ENCODE measurements around the gene ABI1.

The ABI1 gene

DNA sequence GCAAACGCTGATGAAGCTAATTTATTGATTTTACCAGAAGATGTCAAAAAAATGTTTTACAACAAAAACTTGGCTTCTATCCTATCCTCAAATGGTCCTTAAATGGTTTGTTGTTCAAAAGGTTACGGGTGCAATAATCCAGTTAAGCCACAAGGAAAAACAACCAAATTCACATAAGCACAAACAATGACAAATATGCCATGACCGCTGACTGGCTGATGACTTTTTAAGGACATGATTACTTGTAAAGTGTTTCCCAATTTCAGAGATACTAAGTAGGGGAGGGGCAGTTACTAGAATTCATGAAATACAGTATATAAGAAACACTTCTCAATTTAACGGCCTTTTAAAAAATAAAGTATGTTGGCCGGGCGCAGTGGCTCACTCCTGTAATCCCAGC lies 28.8 kb downstream of the ABI1 start:
- Histone ChIP-seq H3K4me3 (ENCODE audit: low read depth in 1 of 2, low read length in 2 of 2) (no peak overlapping the region), H3K36me3 (ENCODE audit: control insufficient read depth in 1 of 2, insufficient read depth in 2 of 2, low read length in 2 of 2) (no peaks in the 10 kb centered on the region), H3K9ac (ENCODE audit: low read depth in 1 of 2, low read length in 2 of 2) (no peak overlapping the region), H3K9me3 (ENCODE audit: control insufficient read depth in 1 of 2, low read length in 2 of 2) (no peaks in the 10 kb centered on the region), H3K27ac (ENCODE audit: low read depth, low read length) (no peak overlapping the region), H3K27me3 (ENCODE audit: control insufficient read depth in 1 of 2, insufficient read depth in 2 of 2, low read length in 2 of 2) (no peaks in the 10 kb centered on the region), H3K4me1 (ENCODE audit: control insufficient read depth in 1 of 2, insufficient read depth in 2 of 2, low read length in 2 of 2) (no peaks in the 10 kb centered on the region)

DNA sequence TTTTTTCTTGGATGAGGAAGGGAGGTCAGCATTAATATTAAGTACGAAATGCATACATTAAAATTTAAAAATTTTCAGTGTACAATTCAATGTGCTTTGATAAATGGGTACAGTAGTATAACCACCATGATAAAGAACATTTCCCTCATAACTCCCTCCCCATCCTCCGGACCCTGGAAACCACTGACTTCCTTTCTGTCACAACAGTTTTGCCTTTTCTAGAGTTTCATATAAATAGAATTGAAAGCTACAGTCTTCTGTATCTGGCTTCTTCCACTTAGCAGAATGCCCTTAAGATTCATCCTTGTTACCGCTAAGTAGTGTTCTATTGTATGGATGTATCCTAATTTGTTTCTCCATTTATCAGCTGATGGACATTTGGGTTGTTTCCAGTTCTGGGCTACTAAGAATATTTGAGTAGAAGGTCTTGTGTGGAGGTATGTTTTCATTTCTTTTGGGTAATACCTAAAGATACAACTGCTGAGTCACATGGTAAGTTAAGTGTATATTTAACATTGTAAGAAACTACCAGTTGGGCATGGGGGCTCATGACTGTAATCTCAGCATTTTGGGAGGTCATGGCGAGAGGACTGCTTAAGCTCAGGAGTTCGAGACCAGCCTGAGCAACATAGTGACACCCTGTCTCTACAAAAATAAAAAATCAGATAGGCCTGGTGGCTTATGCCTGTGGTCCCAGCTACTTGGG lies 30.8 kb downstream of the ABI1 start:
- H3K4me3 ChIP-seq (ENCODE audit: low read depth in 1 of 2, low read length in 2 of 2): no peak overlapping the region
- H3K4me1 ChIP-seq (ENCODE audit: control insufficient read depth in 1 of 2, insufficient read depth in 2 of 2, low read length in 2 of 2): no peaks in the 10 kb centered on the region
- no peaks in the 10 kb centered on the region for H3K27me3 ChIP-seq (ENCODE audit: control insufficient read depth in 1 of 2, insufficient read depth in 2 of 2, low read length in 2 of 2)
- no peak overlapping the region for H3K27ac ChIP-seq (ENCODE audit: low read depth, low read length)
- H3K9ac ChIP-seq (ENCODE audit: low read depth in 1 of 2, low read length in 2 of 2): no peak overlapping the region
- no peaks in the 10 kb centered on the region for H3K36me3 ChIP-seq (ENCODE audit: control insufficient read depth in 1 of 2, insufficient read depth in 2 of 2, low read length in 2 of 2)
- no peaks in the 10 kb centered on the region for H3K9me3 ChIP-seq (ENCODE audit: control insufficient read depth in 1 of 2, low read length in 2 of 2)

DNA sequence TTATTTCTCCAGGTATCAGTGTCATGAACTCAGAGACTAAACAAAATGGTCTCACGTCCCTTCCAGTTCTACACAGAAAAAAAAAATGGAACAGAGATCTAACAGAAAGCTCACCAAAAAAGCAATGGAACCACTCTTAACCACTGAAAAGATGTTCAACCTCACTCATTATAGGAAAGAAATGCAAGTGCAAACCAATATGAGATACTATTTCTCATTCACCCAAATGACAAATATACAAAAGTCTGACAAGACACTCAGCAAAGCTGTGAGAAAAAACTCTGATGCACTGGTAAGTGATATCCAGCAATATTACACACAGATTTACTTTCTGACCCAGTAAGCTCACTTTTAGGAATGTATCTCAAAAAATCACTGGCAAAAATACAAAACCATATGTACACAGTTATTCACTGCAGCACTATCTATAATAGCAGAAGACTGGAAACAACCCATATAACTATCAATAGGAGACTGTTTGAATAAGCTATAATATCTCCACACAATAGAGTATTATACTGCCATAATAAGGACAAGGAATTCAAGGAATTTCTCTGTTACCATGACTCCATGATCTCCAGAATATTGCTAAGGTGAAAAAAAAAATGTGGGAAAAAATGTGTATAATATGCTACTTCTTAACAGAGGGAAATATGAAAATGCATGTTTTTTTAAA lies 36.6 kb downstream of the ABI1 start:
- H3K4me3 ChIP-seq (ENCODE audit: low read depth in 1 of 2, low read length in 2 of 2): no peak overlapping the region
- H3K4me1 ChIP-seq (ENCODE audit: control insufficient read depth in 1 of 2, insufficient read depth in 2 of 2, low read length in 2 of 2): no peaks in the 10 kb centered on the region
- no peak overlapping the region for H3K9ac ChIP-seq (ENCODE audit: low read depth in 1 of 2, low read length in 2 of 2)
- peaks cover 0 to 5% of the 10 kb centered on the region in 2 donors for H3K36me3 ChIP-seq (ENCODE audit: control insufficient read depth in 1 of 2, insufficient read depth in 2 of 2, low read length in 2 of 2)
- no peaks in the 10 kb centered on the region for H3K27me3 ChIP-seq (ENCODE audit: control insufficient read depth in 1 of 2, insufficient read depth in 2 of 2, low read length in 2 of 2)
- H3K27ac ChIP-seq (ENCODE audit: low read depth, low read length): no peak overlapping the region
- H3K9me3 ChIP-seq (ENCODE audit: control insufficient read depth in 1 of 2, low read length in 2 of 2): no peaks in the 10 kb centered on the region

DNA sequence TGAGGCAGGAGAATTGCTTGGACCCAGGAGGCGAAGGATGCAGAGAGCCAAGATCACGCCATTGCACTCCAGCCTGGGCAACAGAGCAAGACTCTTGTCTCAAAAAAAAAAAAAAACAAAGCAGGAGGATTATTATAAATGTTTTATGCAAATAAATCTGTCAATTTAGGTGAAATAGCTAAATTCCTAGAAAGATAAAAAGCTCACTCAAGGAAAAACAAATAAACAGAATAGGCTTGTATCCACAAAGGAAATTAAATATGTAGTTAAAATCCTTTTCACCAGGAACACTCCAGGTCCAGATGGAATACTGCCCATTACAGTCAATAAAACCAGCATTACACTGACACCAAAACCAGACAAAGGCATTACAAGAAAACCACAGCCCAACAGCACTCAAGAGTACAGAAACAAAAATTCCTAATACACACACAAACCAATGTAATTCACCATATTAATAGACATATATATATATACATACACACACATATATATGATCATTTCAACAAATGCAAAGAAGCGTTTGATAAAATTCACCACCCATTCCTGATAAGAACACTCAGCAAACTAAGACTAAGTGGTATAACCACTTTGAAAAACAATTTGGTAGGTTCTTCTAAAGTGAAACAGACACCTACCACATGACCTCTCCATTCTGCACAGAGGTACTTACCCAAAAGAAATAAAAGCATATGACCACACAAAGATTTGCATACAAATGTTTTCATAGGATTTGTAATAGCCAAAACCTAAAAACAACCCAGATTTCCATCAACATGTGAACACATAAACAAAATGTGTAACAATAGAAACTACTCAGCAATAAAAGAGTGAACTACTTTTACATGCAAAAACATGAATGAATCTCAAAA lies 38.8 kb downstream of the ABI1 start:
- Histone ChIP-seq H3K27me3 (ENCODE audit: control insufficient read depth in 1 of 2, insufficient read depth in 2 of 2, low read length in 2 of 2) (no peaks in the 10 kb centered on the region), H3K4me3 (ENCODE audit: low read depth in 1 of 2, low read length in 2 of 2) (no peak overlapping the region), H3K36me3 (ENCODE audit: control insufficient read depth in 1 of 2, insufficient read depth in 2 of 2, low read length in 2 of 2) (peaks cover 0 to 5% of the 10 kb centered on the region in 2 donors), H3K4me1 (ENCODE audit: control insufficient read depth in 1 of 2, insufficient read depth in 2 of 2, low read length in 2 of 2) (no peaks in the 10 kb centered on the region), H3K27ac (ENCODE audit: low read depth, low read length) (no peak overlapping the region), H3K9ac (ENCODE audit: low read depth in 1 of 2, low read length in 2 of 2) (no peak overlapping the region), H3K9me3 (ENCODE audit: control insufficient read depth in 1 of 2, low read length in 2 of 2) (no peaks in the 10 kb centered on the region)

DNA sequence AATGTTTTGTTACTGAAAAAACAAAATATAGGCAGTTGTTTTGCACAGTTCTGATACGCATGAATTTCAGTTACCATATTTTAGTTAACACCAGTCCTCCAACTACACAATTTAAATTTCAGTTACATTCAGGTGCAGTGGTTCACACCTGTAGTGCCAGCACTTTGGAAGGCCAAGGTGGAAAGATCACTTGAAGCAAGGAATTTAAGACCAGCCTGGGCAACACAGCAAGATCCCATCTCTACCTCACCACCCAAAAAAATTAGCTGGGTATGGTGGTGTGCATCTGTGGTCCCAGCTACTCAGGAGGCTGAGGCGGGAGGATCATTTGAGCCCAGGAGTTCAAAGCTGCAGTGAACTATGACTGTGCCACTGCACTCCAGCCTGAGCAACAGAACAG lies 45.3 kb downstream of the ABI1 start:
- H3K27me3 ChIP-seq (ENCODE audit: control insufficient read depth in 1 of 2, insufficient read depth in 2 of 2, low read length in 2 of 2): no peaks in the 10 kb centered on the region
- no peaks in the 10 kb centered on the region for H3K9me3 ChIP-seq (ENCODE audit: control insufficient read depth in 1 of 2, low read length in 2 of 2)
- H3K4me1 ChIP-seq (ENCODE audit: control insufficient read depth in 1 of 2, insufficient read depth in 2 of 2, low read length in 2 of 2): peaks cover 0 to 6% of the 10 kb centered on the region in 2 donors
- no peak overlapping the region for H3K9ac ChIP-seq (ENCODE audit: low read depth in 1 of 2, low read length in 2 of 2)
- no peak overlapping the region for H3K4me3 ChIP-seq (ENCODE audit: low read depth in 1 of 2, low read length in 2 of 2)
- H3K36me3 ChIP-seq (ENCODE audit: control insufficient read depth in 1 of 2, insufficient read depth in 2 of 2, low read length in 2 of 2): no peaks in the 10 kb centered on the region
- no peak overlapping the region for H3K27ac ChIP-seq (ENCODE audit: low read depth, low read length)

DNA sequence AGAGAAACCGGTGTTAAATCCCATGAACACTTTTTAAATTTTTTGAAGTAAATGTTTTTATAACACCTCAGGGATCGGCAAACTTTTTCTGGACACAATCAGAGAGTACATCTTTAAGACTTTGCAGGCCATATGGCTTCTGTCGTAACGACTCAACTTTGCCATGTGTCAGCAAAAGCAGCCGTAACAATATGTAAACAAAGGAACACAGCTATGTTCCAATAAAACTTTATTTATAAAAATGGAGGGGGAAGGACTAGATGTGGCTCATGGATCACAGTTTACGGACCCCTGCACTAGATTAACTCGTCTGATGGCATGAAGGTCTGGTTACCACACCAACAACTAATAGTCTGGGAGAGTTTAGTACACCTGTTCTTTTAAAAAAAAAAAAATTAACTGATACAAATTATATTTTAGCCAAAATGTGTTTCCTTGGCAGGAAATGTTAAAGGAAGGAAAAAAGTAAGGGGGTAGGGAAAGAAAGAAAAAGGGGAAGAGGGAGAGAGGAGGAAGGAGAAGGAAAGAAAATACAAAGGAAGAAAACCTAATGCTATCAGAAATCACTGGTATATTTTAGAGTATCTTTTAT lies 50.2 kb downstream of the ABI1 start:
- no peaks in the 10 kb centered on the region for H3K36me3 ChIP-seq (ENCODE audit: control insufficient read depth in 1 of 2, insufficient read depth in 2 of 2, low read length in 2 of 2)
- peaks cover 9 to 11% of the 10 kb centered on the region in 2 donors for H3K4me1 ChIP-seq (ENCODE audit: control insufficient read depth in 1 of 2, insufficient read depth in 2 of 2, low read length in 2 of 2)
- H3K9ac ChIP-seq (ENCODE audit: low read depth in 1 of 2, low read length in 2 of 2): no peak overlapping the region
- no peak overlapping the region for H3K4me3 ChIP-seq (ENCODE audit: low read depth in 1 of 2, low read length in 2 of 2)
- H3K27ac ChIP-seq (ENCODE audit: low read depth, low read length): no peak overlapping the region
- H3K9me3 ChIP-seq (ENCODE audit: control insufficient read depth in 1 of 2, low read length in 2 of 2): no peaks in the 10 kb centered on the region
- H3K27me3 ChIP-seq (ENCODE audit: control insufficient read depth in 1 of 2, insufficient read depth in 2 of 2, low read length in 2 of 2): no peaks in the 10 kb centered on the region

DNA sequence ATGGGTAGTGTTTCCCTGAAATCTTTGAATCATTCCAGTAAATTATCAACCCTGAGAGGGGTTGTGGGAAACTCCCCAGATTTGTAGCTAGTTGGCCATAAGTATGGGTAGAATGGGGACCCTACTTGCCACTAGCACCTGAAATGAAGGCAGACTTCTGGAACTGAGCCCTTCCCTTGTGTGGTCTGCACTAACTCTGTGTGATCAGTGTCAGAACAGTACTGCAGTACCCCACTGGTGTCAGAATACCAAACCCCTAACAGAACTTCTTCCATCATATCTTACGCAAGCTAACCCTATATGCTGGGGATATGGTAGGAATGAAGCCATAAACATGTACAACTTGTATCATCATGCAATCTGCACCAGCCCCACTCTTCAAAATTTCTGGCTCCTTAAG lies 50.8 kb downstream of the ABI1 start:
- Histone ChIP-seq H3K9ac (ENCODE audit: low read depth in 1 of 2, low read length in 2 of 2) (no peak overlapping the region), H3K36me3 (ENCODE audit: control insufficient read depth in 1 of 2, insufficient read depth in 2 of 2, low read length in 2 of 2) (no peaks in the 10 kb centered on the region), H3K9me3 (ENCODE audit: control insufficient read depth in 1 of 2, low read length in 2 of 2) (no peaks in the 10 kb centered on the region), H3K4me3 (ENCODE audit: low read depth in 1 of 2, low read length in 2 of 2) (no peak overlapping the region), H3K27me3 (ENCODE audit: control insufficient read depth in 1 of 2, insufficient read depth in 2 of 2, low read length in 2 of 2) (no peaks in the 10 kb centered on the region), H3K27ac (ENCODE audit: low read depth, low read length) (no peak overlapping the region), H3K4me1 (ENCODE audit: control insufficient read depth in 1 of 2, insufficient read depth in 2 of 2, low read length in 2 of 2) (peaks cover 14% of the 10 kb centered on the region in 2 donors)

DNA sequence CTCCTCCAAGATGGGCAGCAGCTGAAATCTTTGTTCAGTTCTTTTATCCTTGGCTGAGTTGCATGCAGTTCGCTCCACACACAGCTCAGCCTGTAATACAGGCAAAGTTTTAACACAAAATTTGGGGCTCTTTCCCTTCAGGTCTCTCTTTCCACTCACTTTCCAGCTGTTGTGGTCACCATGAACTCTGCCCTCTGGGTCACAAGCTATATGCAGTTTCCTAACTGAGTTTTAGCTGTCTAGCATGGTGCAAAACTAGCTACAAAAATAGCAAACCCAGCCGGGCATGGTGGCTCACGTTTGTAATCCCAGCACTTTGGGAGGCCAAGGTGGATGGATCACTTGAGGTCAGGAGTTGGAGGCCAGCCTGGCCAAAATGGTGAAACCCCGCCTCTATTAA lies 53.2 kb downstream of the ABI1 start:
- Histone ChIP-seq H3K36me3 (ENCODE audit: control insufficient read depth in 1 of 2, insufficient read depth in 2 of 2, low read length in 2 of 2) (no peaks in the 10 kb centered on the region), H3K9ac (ENCODE audit: low read depth in 1 of 2, low read length in 2 of 2) (no peak overlapping the region), H3K9me3 (ENCODE audit: control insufficient read depth in 1 of 2, low read length in 2 of 2) (no peaks in the 10 kb centered on the region), H3K27me3 (ENCODE audit: control insufficient read depth in 1 of 2, insufficient read depth in 2 of 2, low read length in 2 of 2) (no peaks in the 10 kb centered on the region), H3K4me3 (ENCODE audit: low read depth in 1 of 2, low read length in 2 of 2) (no peak overlapping the region), H3K4me1 (ENCODE audit: control insufficient read depth in 1 of 2, insufficient read depth in 2 of 2, low read length in 2 of 2) (peaks cover 26 to 28% of the 10 kb centered on the region in 2 donors), H3K27ac (ENCODE audit: low read depth, low read length) (no peak overlapping the region)

DNA sequence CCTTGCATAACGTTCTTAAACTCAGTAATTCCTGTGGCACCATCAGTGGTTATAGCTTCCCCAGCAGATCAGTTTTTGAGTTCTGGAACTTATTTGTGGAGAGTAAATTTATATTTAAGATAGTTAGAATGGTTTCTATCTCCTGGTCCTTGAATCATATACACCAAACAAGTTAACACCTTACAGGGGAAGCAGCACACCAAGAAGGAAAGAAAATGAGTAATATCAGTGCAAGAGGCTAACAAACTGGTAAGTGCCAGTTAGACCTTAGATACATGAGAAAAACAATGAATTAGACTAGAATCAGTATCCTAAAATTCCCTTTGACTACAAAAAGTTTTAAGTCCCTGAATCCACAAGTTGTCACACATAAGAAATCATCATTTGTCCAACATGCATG lies 54.2 kb downstream of the ABI1 start:
- Histone ChIP-seq H3K4me3 (ENCODE audit: low read depth in 1 of 2, low read length in 2 of 2) (no peak overlapping the region), H3K27me3 (ENCODE audit: control insufficient read depth in 1 of 2, insufficient read depth in 2 of 2, low read length in 2 of 2) (no peaks in the 10 kb centered on the region), H3K4me1 (ENCODE audit: control insufficient read depth in 1 of 2, insufficient read depth in 2 of 2, low read length in 2 of 2) (peaks cover 26 to 32% of the 10 kb centered on the region in 2 donors), H3K27ac (ENCODE audit: low read depth, low read length) (no peak overlapping the region), H3K9me3 (ENCODE audit: control insufficient read depth in 1 of 2, low read length in 2 of 2) (no peaks in the 10 kb centered on the region), H3K36me3 (ENCODE audit: control insufficient read depth in 1 of 2, insufficient read depth in 2 of 2, low read length in 2 of 2) (no peaks in the 10 kb centered on the region), H3K9ac (ENCODE audit: low read depth in 1 of 2, low read length in 2 of 2) (no peak overlapping the region)

All from duodenal mucosa (tissue), 2 donors.